ENCODE data around the gene FRS3. TPM values are rescaled to one million over a fixed set of nuclear protein-coding genes. Genes with fewer than 3 reads are reported as not detected.

FRS3 gene
- total RNA-seq, 1 experiment from 2014 or later: 4.3 TPM

- POLR2A ChIA-PET: interaction anchor here (0.6 kb wide), 1 partner anchor 18 kb away, joined by 3 read pairs; no protein-coding TSS in a partner anchor
- H3K27ac Mint-ChIP-seq (ENCODE audit: unreplicated experiment): no peak overlapping the region
These were observed 16.2 kb downstream of the FRS3 start for GRCh38 chr6:41763470-41763869.

GRCh38 chr6:41759905-41760579 is 19.7 kb downstream of the FRS3 start:
- Mint-ChIP-seq H3K4me1 (ENCODE audit: low read depth, unreplicated experiment) (peaks cover 14% of the 10 kb centered on the region), H3K27ac (ENCODE audit: unreplicated experiment) (no peak overlapping the region), H3K9me3 (ENCODE audit: unreplicated experiment) (no peaks in the 10 kb centered on the region), H3K36me3 (ENCODE audit: insufficient read depth, unreplicated experiment) (no peaks in the 10 kb centered on the region), H3K4me3 (ENCODE audit: unreplicated experiment) (no peak overlapping the region), H3K27me3 (ENCODE audit: insufficient read depth, unreplicated experiment) (no peaks in the 10 kb centered on the region)
- ChIA-PET POLR2A (no interaction called here), CTCF (no interaction called here)
- H3K27me3 ChIP-seq (replicated peaks; ENCODE audit: control insufficient read depth, insufficient read depth, low read length): no peaks in the 10 kb centered on the region
- no peaks in the 10 kb centered on the region for H3K36me3 ChIP-seq (ENCODE audit: control insufficient read depth, insufficient read depth, low read length)
- DNase-seq: no peak
- no peak overlapping the region for H3K4me3 ChIP-seq (ENCODE audit: low read depth, low read length)
- TF ChIP-seq CTCF (IDR thresholded peaks at IDR 0.05; ENCODE audit: insufficient read depth in 1 of 2, low read depth in 1 of 2, low read length in 1 of 2, severe bottlenecking in 1 of 2, unreplicated experiment in 1 of 2): no peak
- no TSS peak for BruUV-seq (replicated peaks)
- intact Hi-C loops (cut with micrococcal nuclease; ENCODE audit: unreplicated experiment): no loop called here
- H3K4me1 ChIP-seq: peaks cover 14% of the 10 kb centered on the region
- no peaks in the 10 kb centered on the region for H3K9me3 ChIP-seq

More at GRCh38 chr6:41763470-41763869, 16.2 kb downstream of the FRS3 start:
- Histone ChIP-seq H3K4me1 (peaks cover 30% of the 10 kb centered on the region), H3K36me3 (ENCODE audit: control insufficient read depth, insufficient read depth, low read length) (no peaks in the 10 kb centered on the region), H3K9me3 (no peaks in the 10 kb centered on the region), H3K27me3 (replicated peaks; ENCODE audit: control insufficient read depth, insufficient read depth, low read length) (no peaks in the 10 kb centered on the region), H3K4me3 (ENCODE audit: low read depth, low read length) (no peak overlapping the region)
- intact Hi-C loops (cut with micrococcal nuclease; ENCODE audit: unreplicated experiment): no loop called here
- TF ChIP-seq CTCF (IDR thresholded peaks at IDR 0.05; ENCODE audit: insufficient read depth in 1 of 2, low read depth in 1 of 2, low read length in 1 of 2, severe bottlenecking in 1 of 2, unreplicated experiment in 1 of 2): no peak
- CTCF ChIA-PET: no interaction called here
- H3K36me3 Mint-ChIP-seq (ENCODE audit: insufficient read depth, unreplicated experiment): no peaks in the 10 kb centered on the region
- no peaks in the 10 kb centered on the region for H3K9me3 Mint-ChIP-seq (ENCODE audit: unreplicated experiment)
- no TSS peak for BruUV-seq (replicated peaks)
- H3K27me3 Mint-ChIP-seq (ENCODE audit: insufficient read depth, unreplicated experiment): no peaks in the 10 kb centered on the region
- DNase-seq: no peak
- H3K4me3 Mint-ChIP-seq (ENCODE audit: unreplicated experiment): no peak overlapping the region
- H3K4me1 Mint-ChIP-seq (ENCODE audit: low read depth, unreplicated experiment): peaks cover 20% of the 10 kb centered on the region

GRCh38 chr6:41759106-41759904 is 20.4 kb downstream of the FRS3 start:
- no peak overlapping the region for H3K4me3 ChIP-seq (ENCODE audit: low read depth, low read length)
- no peak for DNase-seq
- no TSS peak for BruUV-seq (replicated peaks)
- ChIA-PET CTCF (no interaction called here), POLR2A (no interaction called here)
- Mint-ChIP-seq H3K27ac (ENCODE audit: unreplicated experiment) (peak overlapping the region; percentile 85), H3K27me3 (ENCODE audit: insufficient read depth, unreplicated experiment) (no peaks in the 10 kb centered on the region), H3K4me1 (ENCODE audit: low read depth, unreplicated experiment) (peaks cover 14% of the 10 kb centered on the region), H3K4me3 (ENCODE audit: unreplicated experiment) (no peak overlapping the region), H3K36me3 (ENCODE audit: insufficient read depth, unreplicated experiment) (no peaks in the 10 kb centered on the region), H3K9me3 (ENCODE audit: unreplicated experiment) (no peaks in the 10 kb centered on the region)
- peaks cover 14% of the 10 kb centered on the region for H3K4me1 ChIP-seq
- H3K9me3 ChIP-seq: no peaks in the 10 kb centered on the region
- H3K36me3 ChIP-seq (ENCODE audit: control insufficient read depth, insufficient read depth, low read length): no peaks in the 10 kb centered on the region
- intact Hi-C loops (cut with micrococcal nuclease; ENCODE audit: unreplicated experiment): no loop called here
- no peak for TF ChIP-seq CTCF (IDR thresholded peaks at IDR 0.05; ENCODE audit: insufficient read depth in 1 of 2, low read depth in 1 of 2, low read length in 1 of 2, severe bottlenecking in 1 of 2, unreplicated experiment in 1 of 2)
- H3K27me3 ChIP-seq (replicated peaks; ENCODE audit: control insufficient read depth, insufficient read depth, low read length): no peaks in the 10 kb centered on the region
